ENCODE measurements around the gene VRK2. TPM values are rescaled to one million over a fixed set of nuclear protein-coding genes. Genes with fewer than 3 reads are reported as not detected.
"Not testable (repeated sequence)": the region's sequence is repeated elsewhere in the genome, so short reads cannot be mapped to it uniquely, and the experiment has no call there.

The VRK2 gene
- total and polyA plus RNA-seq, 5 donors: 10.2 to 28.9 (median 23.5) TPM

DNA sequence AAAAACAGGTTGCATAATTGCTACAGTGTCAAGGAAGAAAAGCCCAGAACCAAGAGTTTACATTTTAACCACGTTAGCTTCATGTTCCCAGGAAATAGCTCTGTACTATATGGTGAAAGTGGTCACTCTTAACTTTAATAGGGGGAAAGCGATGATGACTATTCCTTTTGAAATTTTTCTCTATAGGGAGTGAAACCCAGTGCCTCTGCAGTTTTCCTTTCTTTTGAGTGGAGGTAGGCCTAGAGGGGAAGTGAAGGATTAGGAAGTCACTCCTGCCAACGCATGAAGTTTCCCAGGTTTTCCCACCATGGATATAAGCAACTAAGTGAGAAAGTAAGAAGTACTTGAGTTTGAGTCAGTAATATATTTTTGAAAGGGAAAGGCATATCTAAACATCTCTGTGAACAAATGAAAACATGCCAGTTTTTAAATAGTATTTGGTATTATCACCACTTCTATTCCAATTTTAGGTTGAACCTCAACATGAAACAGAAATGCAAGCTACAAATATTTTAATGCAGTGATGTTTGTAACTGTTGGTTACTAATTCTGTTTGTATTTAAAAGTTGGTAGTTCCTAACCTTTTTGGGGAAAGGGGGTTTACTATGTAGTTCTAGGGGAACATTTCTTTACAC is 91.9 kb downstream of the VRK2 start:
- peaks cover 2% of the 10 kb centered on the region for H3K4me1 ChIP-seq (ENCODE audit: control insufficient read depth, insufficient read depth, low read length)
- no peaks in the 10 kb centered on the region for H3K27me3 ChIP-seq (ENCODE audit: control insufficient read depth, insufficient read depth)
- H3K9me3 ChIP-seq (ENCODE audit: control insufficient read depth, low read length): no peaks in the 10 kb centered on the region
- no peak overlapping the region for H3K4me3 ChIP-seq (ENCODE audit: low read length)
- no peak for ATAC-seq
- H3K27ac ChIP-seq (ENCODE audit: low read length): no peak overlapping the region
- intact Hi-C loops (cut with DNase I): no loop called here
- DNase-seq: no peak
- 86% methylated on average over 3 of the region's 3 CpGs for WGBS

GRCh38 chr2:58140508-58141072 is 94.0 kb downstream of the VRK2 start:
- Histone ChIP-seq H3K9me3 (ENCODE audit: control insufficient read depth, low read length) (no peaks in the 10 kb centered on the region), H3K4me3 (ENCODE audit: low read length) (no peak overlapping the region), H3K27me3 (ENCODE audit: control insufficient read depth, insufficient read depth) (no peaks in the 10 kb centered on the region), H3K4me1 (ENCODE audit: control insufficient read depth, insufficient read depth, low read length) (peaks cover 2% of the 10 kb centered on the region), H3K27ac (ENCODE audit: low read length) (no peak overlapping the region)
- WGBS: 87% methylated on average over 3 of the region's 3 CpGs
- intact Hi-C loops (cut with DNase I): no loop called here
- no peak for DNase-seq
- ATAC-seq: no peak

DNA sequence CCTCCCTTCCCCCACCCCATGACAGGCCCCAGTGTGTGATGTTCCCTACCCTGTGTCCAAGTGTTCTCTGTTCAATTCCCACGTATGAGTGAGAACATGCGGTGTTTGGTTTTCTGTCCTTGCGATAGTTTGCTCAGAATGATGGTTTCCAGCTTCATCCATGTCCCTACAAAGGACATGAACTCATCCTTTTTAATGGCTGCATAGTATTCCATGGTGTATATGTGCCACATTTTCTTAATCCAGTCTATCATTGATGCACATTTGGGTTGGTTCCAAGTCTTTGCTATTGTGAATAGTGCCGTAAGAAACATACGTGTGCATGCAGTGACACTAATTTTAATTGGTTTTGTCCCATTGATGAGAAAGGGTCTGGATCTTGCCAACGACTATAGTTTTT is 99.2 kb downstream of the VRK2 start:
- H3K9me3 ChIP-seq (ENCODE audit: control insufficient read depth, low read length); ATAC-seq; intact Hi-C loops (cut with DNase I); H3K27me3 ChIP-seq (ENCODE audit: control insufficient read depth, insufficient read depth); H3K27ac ChIP-seq (ENCODE audit: low read length); DNase-seq; H3K4me1 ChIP-seq (ENCODE audit: control insufficient read depth, insufficient read depth, low read length); H3K4me3 ChIP-seq (ENCODE audit: low read length): not testable (repeated sequence)
- 98% methylated on average over 6 of the region's 6 CpGs for WGBS

GRCh38 chr2:58146707-58147106 is 100.1 kb downstream of the VRK2 start:
- intact Hi-C loops (cut with DNase I): no loop called here
- Histone ChIP-seq H3K9me3 (ENCODE audit: control insufficient read depth, low read length) (no peaks in the 10 kb centered on the region), H3K27me3 (ENCODE audit: control insufficient read depth, insufficient read depth) (no peaks in the 10 kb centered on the region), H3K4me1 (ENCODE audit: control insufficient read depth, insufficient read depth, low read length) (no peaks in the 10 kb centered on the region), H3K27ac (ENCODE audit: low read length) (no peak overlapping the region), H3K4me3 (ENCODE audit: low read length) (no peak overlapping the region)
- WGBS: 100% methylated on average over 1 of the region's 1 CpG
- ATAC-seq: no peak
- no peak for DNase-seq

DNA sequence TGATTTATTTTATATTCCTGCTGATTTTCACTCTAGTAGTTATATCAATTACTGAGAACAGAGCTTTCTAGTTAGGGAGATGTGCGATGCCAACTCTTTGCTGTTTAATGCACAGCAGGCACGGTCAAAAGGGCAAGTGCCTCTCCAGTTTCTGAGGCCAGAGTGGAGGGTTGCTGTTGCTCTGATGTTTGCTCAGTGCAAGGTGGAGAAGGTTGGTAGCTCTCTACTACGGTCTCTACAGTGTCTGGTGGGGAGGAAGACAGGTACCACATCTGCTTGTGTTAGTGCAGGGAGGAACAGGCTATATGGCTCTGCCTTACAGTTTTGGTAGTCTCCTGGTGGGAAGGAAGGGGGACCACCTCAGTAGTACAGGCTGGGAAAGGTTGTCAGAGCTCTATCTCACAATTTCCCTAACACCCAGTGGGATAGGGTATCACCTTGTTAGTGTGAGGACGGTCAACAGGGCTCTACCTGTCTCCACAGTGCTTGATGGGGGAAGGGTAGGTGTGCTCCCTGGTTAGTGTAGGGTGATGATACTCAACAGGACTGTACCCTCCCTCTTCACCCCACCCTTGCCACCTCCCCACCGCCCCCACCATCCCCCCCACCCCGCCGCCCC is 108.7 kb downstream of the VRK2 start:
- no peak overlapping the region for H3K27ac ChIP-seq (ENCODE audit: low read length)
- no peak for DNase-seq
- no peaks in the 10 kb centered on the region for H3K9me3 ChIP-seq (ENCODE audit: control insufficient read depth, low read length)
- intact Hi-C loops (cut with DNase I): no loop called here
- H3K4me3 ChIP-seq (ENCODE audit: low read length): no peak overlapping the region
- no peak for ATAC-seq
- H3K27me3 ChIP-seq (ENCODE audit: control insufficient read depth, insufficient read depth): no peaks in the 10 kb centered on the region
- 93% methylated on average over 7 of the region's 7 CpGs for WGBS
- H3K4me1 ChIP-seq (ENCODE audit: control insufficient read depth, insufficient read depth, low read length): no peaks in the 10 kb centered on the region

GRCh38 chr2:58156780-58157179 is 110.2 kb downstream of the VRK2 start:
- no peak for DNase-seq
- no peaks in the 10 kb centered on the region for H3K4me1 ChIP-seq (ENCODE audit: control insufficient read depth, insufficient read depth, low read length)
- no peak overlapping the region for H3K4me3 ChIP-seq (ENCODE audit: low read length)
- no peaks in the 10 kb centered on the region for H3K9me3 ChIP-seq (ENCODE audit: control insufficient read depth, low read length)
- intact Hi-C loops (cut with DNase I): no loop called here
- H3K27me3 ChIP-seq (ENCODE audit: control insufficient read depth, insufficient read depth): no peaks in the 10 kb centered on the region
- H3K27ac ChIP-seq (ENCODE audit: low read length): no peak overlapping the region
- ATAC-seq: no peak

DNA sequence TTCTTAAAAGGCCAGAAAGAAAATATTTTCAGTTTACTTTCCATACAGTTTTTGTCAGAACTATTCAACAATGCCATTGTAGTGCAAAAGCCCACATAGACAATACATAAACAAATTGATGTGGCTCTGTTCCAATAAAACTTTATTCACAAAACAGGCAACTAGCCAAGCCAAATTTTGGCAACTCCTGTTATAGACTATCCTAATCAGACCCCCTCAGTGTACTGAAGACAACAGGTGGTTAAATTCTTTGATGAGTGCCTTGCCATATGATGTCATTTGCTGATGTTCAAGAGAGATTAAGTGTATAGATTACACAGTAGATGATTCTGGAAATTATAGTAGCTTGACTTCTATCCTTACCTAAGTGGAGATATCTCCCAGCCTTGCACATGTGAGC is 111.1 kb downstream of the VRK2 start:
- intact Hi-C loops (cut with DNase I): no loop called here
- ATAC-seq: no peak
- no peaks in the 10 kb centered on the region for H3K27me3 ChIP-seq (ENCODE audit: control insufficient read depth, insufficient read depth)
- H3K27ac ChIP-seq (ENCODE audit: low read length): no peak overlapping the region
- H3K4me3 ChIP-seq (ENCODE audit: low read length): no peak overlapping the region
- no peak for DNase-seq
- no peaks in the 10 kb centered on the region for H3K4me1 ChIP-seq (ENCODE audit: control insufficient read depth, insufficient read depth, low read length)
- no peaks in the 10 kb centered on the region for H3K9me3 ChIP-seq (ENCODE audit: control insufficient read depth, low read length)

DNA sequence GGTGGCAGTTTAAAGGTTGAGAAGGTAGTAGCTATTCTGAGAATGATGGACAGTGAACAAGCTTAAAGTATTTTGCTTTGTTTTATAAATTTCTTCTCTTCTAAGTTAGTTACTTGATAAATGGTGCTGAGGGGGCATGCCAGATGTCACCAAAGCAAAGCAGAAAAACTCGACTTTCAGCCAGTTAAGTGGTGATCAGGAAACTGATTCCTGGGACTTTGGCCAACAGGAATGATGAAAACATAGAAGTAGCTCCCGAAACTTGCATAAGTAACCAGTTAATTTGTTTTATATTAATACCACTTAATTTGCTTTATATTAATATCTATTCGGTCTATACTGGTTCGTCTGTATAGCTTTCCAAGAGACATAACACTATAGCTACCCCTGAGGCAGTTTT is 111.9 kb downstream of the VRK2 start:
- H3K4me3 ChIP-seq (ENCODE audit: low read length): no peak overlapping the region
- no peaks in the 10 kb centered on the region for H3K4me1 ChIP-seq (ENCODE audit: control insufficient read depth, insufficient read depth, low read length)
- DNase-seq: no peak
- WGBS: 73% methylated on average over 4 of the region's 4 CpGs
- ATAC-seq: no peak
- intact Hi-C loops (cut with DNase I): no loop called here
- H3K27me3 ChIP-seq (ENCODE audit: control insufficient read depth, insufficient read depth): no peaks in the 10 kb centered on the region
- H3K27ac ChIP-seq (ENCODE audit: low read length): no peak overlapping the region
- H3K9me3 ChIP-seq (ENCODE audit: control insufficient read depth, low read length): no peaks in the 10 kb centered on the region

GRCh38 chr2:58163913-58164312 is 117.3 kb downstream of the VRK2 start:
- DNase-seq (no peak), ATAC-seq (no peak)
- Histone ChIP-seq H3K4me3 (ENCODE audit: low read length) (no peak overlapping the region), H3K4me1 (ENCODE audit: control insufficient read depth, insufficient read depth, low read length) (no peaks in the 10 kb centered on the region), H3K27me3 (ENCODE audit: control insufficient read depth, insufficient read depth) (no peaks in the 10 kb centered on the region), H3K9me3 (ENCODE audit: control insufficient read depth, low read length) (no peaks in the 10 kb centered on the region), H3K27ac (ENCODE audit: low read length) (no peak overlapping the region)
- intact Hi-C loops (cut with DNase I): no loop called here
- WGBS: 96% methylated on average over 3 of the region's 3 CpGs

GRCh38 chr2:58168130-58168529 is 121.5 kb downstream of the VRK2 start:
- H3K27me3 ChIP-seq (ENCODE audit: control insufficient read depth, insufficient read depth); H3K4me1 ChIP-seq (ENCODE audit: control insufficient read depth, insufficient read depth, low read length); H3K27ac ChIP-seq (ENCODE audit: low read length); intact Hi-C loops (cut with DNase I); DNase-seq; H3K9me3 ChIP-seq (ENCODE audit: control insufficient read depth, low read length); H3K4me3 ChIP-seq (ENCODE audit: low read length); ATAC-seq: not testable (repeated sequence)
- WGBS: 96% methylated on average over 6 of the region's 6 CpGs

GRCh38 chr2:58169845-58170244 is 123.2 kb downstream of the VRK2 start:
- H3K4me1 ChIP-seq (ENCODE audit: control insufficient read depth, insufficient read depth, low read length); intact Hi-C loops (cut with DNase I); H3K9me3 ChIP-seq (ENCODE audit: control insufficient read depth, low read length); ATAC-seq; H3K27ac ChIP-seq (ENCODE audit: low read length); H3K4me3 ChIP-seq (ENCODE audit: low read length); DNase-seq; H3K27me3 ChIP-seq (ENCODE audit: control insufficient read depth, insufficient read depth): not testable (repeated sequence)
